Hippocampal formation (tissue), 2 donors: ENCODE results near the gene GLB1L2.

ENCODE experiments used
- DNase-seq, 2 donors: peaks; one replicate each; lab custom pipeline; 2025; lab: John Stamatoyannopoulos, UW

Gene GLB1L2

GRCh38 chr11:134405436-134405835, 73.6 kb downstream of the GLB1L2 start:
- no peak for DNase-seq

GRCh38 chr11:134405841-134406240, 74.1 kb downstream of the GLB1L2 start:
- no peak for DNase-seq

- no peak for DNase-seq
Observed at GRCh38 chr11:134406264-134407185, 74.7 kb downstream of the GLB1L2 start.

- peak; percentile 21 to 24 for DNase-seq
Observed at GRCh38 chr11:134407321-134407828, 75.6 kb downstream of the GLB1L2 start.

- DNase-seq: no peak
Observed at GRCh38 chr11:134407923-134408322, 76.1 kb downstream of the GLB1L2 start.

GRCh38 chr11:134409552-134410429, 78.0 kb downstream of the GLB1L2 start:
- DNase-seq: peak; percentile 55 to 56

- no peak for DNase-seq
Observed at GRCh38 chr11:134410766-134411165, 79.0 kb downstream of the GLB1L2 start.

GRCh38 chr11:134412203-134413042, 80.6 kb downstream of the GLB1L2 start, which contains the start of gene B3GAT1:
Gene B3GAT1, minus strand, starts transcription at chr11:134412242. Its CDS starts 24,583 bp downstream, at chr11:134387659.
- peak; percentile 93 to 94 for DNase-seq

GRCh38 chr11:134413043-134413825, 81.4 kb downstream of the GLB1L2 start:
- DNase-seq: no peak

GRCh38 chr11:134413826-134414731, 82.3 kb downstream of the GLB1L2 start:
- no peak for DNase-seq

GRCh38 chr11:134414766-134415765, 83.3 kb downstream of the GLB1L2 start:
- peak; percentile 20 to 42 for DNase-seq

- no peak for DNase-seq
Observed at GRCh38 chr11:134416726-134417125, 84.9 kb downstream of the GLB1L2 start.

GRCh38 chr11:134417871-134418840, 86.4 kb downstream of the GLB1L2 start:
- DNase-seq: no peak

GRCh38 chr11:134423106-134423505, 91.3 kb downstream of the GLB1L2 start:
- DNase-seq: no peak

GRCh38 chr11:134425413-134425812, 93.6 kb downstream of the GLB1L2 start:
- DNase-seq: peak in 1 of 2 donors; percentile 18
